Activated CD8-positive, alpha-beta memory T cell treated with anti-CD3 and anti-CD28 coated beads, Interleukin-2, amount 50 U/mL, for 1 hour (primary cell): Measurements from ENCODE around the gene TMEM255B.
"Not testable (repeated sequence)": the region's sequence is repeated elsewhere in the genome, so short reads cannot be mapped to it uniquely, and the experiment has no call there.

Experiments used
- DNase-seq: peaks from one replicate; pipeline ENCODE4 v3.0.0-alpha.2; 2020; ENCODE audit errors: extremely low read depth

Gene TMEM255B

GRCh38 chr13:113832631-113833030 lies 73.6 kb downstream of the TMEM255B start:
- no peak for DNase-seq

- DNase-seq: no peak
Observed at GRCh38 chr13:113833111-113833830, 74.2 kb downstream of the TMEM255B start.

GRCh38 chr13:113834006-113834405 lies 75.0 kb downstream of the TMEM255B start:
- DNase-seq: not testable (repeated sequence)

GRCh38 chr13:113834496-113835200 lies 75.6 kb downstream of the TMEM255B start:
- no peak for DNase-seq

- DNase-seq: no peak
Observed at GRCh38 chr13:113835461-113836270, 76.6 kb downstream of the TMEM255B start.

- DNase-seq: no peak
Observed at GRCh38 chr13:113836768-113837559, 77.9 kb downstream of the TMEM255B start.

GRCh38 chr13:113837560-113838355 lies 78.7 kb downstream of the TMEM255B start:
- no peak for DNase-seq

GRCh38 chr13:113838711-113839201 lies 79.7 kb downstream of the TMEM255B start:
- no peak for DNase-seq

GRCh38 chr13:113839536-113840204 lies 80.6 kb downstream of the TMEM255B start:
- DNase-seq: no peak

GRCh38 chr13:113840541-113841352 lies 81.7 kb downstream of the TMEM255B start:
- DNase-seq: no peak

- DNase-seq: no peak
Observed at GRCh38 chr13:113841353-113841650, 82.3 kb downstream of the TMEM255B start.

- no peak for DNase-seq
Observed at GRCh38 chr13:113842336-113843062, 83.5 kb downstream of the TMEM255B start.

- DNase-seq: no peak
Observed at GRCh38 chr13:113843063-113843654, 84.1 kb downstream of the TMEM255B start.

GRCh38 chr13:113843864-113844556 lies 85.0 kb downstream of the TMEM255B start:
- no peak for DNase-seq

- no peak for DNase-seq
Observed at GRCh38 chr13:113845055-113845454, 86.0 kb downstream of the TMEM255B start.

GRCh38 chr13:113845723-113846635 lies 87.0 kb downstream of the TMEM255B start:
- no peak for DNase-seq
